Esophagus muscularis mucosa (tissue), 4 donors: ENCODE results near the gene CHMP6.

ENCODE experiments used
- EP300 ChIP-seq: sonication (generic); formaldehyde crosslinking; IDR thresholded peaks from one replicate; pipeline ENCODE4 v1.6.1; 2017; ENCODE audit warnings: antibody characterized with exemption
- POLR2A ChIP-seq: fragments of 450-650 bp; IDR thresholded peaks from one replicate; pipeline ENCODE4 v1.6.1; 2017; ENCODE audit warnings: antibody characterized with exemption, moderate library complexity, mild to moderate bottlenecking, low read depth
- POLR2AphosphoS5 ChIP-seq, 2 donors: sonication (generic); formaldehyde crosslinking; IDR thresholded peaks; one replicate each; pipeline ENCODE4 v1.6.1; 2017; ENCODE audit warnings: antibody characterized with exemption in 2 of 2
- TF ChIP-seq, protein P1 (sequence below), 3 experiments: fragments of 200-600 bp in 2 of 3; fragments of 450-650 bp in 1 of 3; sonication (generic) in 2 of 3; IDR thresholded peaks; one replicate each; pipeline ENCODE4 v1.5.1; 2017 to 2019; ENCODE audit warnings: antibody characterized with exemption in 3 of 3, mild to moderate bottlenecking in 2 of 3, moderate library complexity in 1 of 3

DNA sequence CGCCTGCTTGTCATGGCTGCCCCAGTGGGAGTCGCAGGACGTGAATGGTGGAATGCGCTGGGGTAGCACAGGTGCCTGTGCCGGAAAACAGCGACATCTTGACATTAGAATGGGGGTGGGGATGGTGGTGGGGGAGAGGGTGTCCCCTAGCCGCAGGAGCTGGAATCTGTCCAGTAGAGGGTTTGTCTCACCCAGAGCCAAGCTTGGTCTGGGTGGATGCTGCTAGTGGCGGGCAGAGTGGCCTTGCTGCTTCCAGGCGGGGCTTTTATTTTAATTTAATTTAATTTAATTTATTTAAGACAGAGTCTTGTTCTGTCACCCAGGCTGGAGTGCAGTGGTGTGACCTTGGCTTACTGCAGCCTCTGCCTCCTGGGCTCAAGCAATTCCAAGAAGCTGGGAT lies 51.0 kb downstream of the CHMP6 start:
- TF ChIP-seq, protein P1, sequence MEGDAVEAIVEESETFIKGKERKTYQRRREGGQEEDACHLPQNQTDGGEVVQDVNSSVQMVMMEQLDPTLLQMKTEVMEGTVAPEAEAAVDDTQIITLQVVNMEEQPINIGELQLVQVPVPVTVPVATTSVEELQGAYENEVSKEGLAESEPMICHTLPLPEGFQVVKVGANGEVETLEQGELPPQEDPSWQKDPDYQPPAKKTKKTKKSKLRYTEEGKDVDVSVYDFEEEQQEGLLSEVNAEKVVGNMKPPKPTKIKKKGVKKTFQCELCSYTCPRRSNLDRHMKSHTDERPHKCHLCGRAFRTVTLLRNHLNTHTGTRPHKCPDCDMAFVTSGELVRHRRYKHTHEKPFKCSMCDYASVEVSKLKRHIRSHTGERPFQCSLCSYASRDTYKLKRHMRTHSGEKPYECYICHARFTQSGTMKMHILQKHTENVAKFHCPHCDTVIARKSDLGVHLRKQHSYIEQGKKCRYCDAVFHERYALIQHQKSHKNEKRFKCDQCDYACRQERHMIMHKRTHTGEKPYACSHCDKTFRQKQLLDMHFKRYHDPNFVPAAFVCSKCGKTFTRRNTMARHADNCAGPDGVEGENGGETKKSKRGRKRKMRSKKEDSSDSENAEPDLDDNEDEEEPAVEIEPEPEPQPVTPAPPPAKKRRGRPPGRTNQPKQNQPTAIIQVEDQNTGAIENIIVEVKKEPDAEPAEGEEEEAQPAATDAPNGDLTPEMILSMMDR (IDR thresholded peaks at IDR 0.05) = no peak
- no peak for TF ChIP-seq POLR2AphosphoS5 (IDR thresholded peaks at IDR 0.05)
- TF ChIP-seq POLR2A = no peak
- no peak for TF ChIP-seq EP300
